ENCODE results near the gene MAST3.

- TF ChIP-seq CTCF (conservative IDR thresholded peaks at IDR 0.05; ENCODE audit: low read length), result no peak
- no peak for TF ChIP-seq EZH2phosphoT487 (IDR thresholded peaks at IDR 0.05; ENCODE audit: borderline replicate concordance, low read depth, low read length)
Observed at GRCh38 chr19:18192673-18193387, 95.3 kb downstream of the MAST3 start, which contains the start of gene MPV17L2.
